ENCODE data around the gene HSD17B12. TPM values are rescaled to one million over a fixed set of nuclear protein-coding genes. Genes with fewer than 3 reads are reported as not detected.

Gene HSD17B12
- total and polyA plus RNA-seq, 2 of the 8 experiments (the other 6 are each of a cell fraction or from before 2014, with no cell fraction given), result 46.0 to 121 TPM

DNA sequence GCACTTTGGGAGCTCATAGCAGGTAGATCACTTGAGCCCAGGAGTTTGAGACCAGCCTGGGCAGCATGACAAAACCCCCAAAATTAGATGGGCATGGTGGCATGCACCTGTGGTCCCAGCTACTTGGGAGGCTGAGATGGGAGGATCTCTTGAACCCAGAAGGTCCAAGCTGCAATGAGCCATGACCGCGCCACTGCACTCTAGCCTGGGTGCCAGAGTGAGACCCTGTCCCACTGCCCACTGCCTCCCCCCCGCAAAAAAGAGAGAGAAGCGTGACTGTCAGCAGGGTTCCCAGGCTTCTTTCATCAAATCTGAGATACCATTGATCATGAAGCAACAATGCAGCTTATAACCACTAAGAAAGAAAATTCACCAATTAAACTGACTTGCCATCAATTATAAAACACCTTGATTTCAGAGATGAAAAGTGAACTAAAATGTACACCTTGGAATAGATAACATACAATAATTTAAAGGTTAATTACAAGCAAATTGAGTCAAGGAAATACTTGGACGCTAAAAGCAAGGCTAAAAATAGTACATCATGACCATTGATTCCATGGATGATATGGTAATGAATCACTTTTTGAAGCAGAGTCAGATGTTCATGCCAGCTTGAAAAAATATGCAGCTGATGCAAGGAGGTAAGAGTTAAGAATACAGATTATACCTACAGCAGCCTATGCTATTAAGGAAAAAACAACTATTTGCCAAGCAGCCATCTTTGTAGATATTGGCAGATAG lies 109.3 kb downstream of the HSD17B12 start:
- no peak overlapping the region for H2BK5ac ChIP-seq (ENCODE audit: low read depth, low read length)
- no peak overlapping the region for H3K18ac ChIP-seq (ENCODE audit: extremely low read depth, low read length)
- no peak for TF ChIP-seq POLR2A (IDR thresholded peaks at IDR 0.05; ENCODE audit: control extremely low read depth in 1 of 2, low read depth in 2 of 2, low read length in 2 of 2)
- H3K4me1 ChIP-seq (replicated peaks in 1 of 4; ENCODE audit: control insufficient read depth in 3 of 4, insufficient read depth in 4 of 4, low read length in 3 of 4), result no peaks in the 10 kb centered on the region
- H3K9ac ChIP-seq (replicated peaks in 1 of 4; ENCODE audit: extremely low read depth in 1 of 4, low read depth in 3 of 4, low read length in 3 of 4), result no peak overlapping the region
- no peak overlapping the region for H3K4me3 ChIP-seq (ENCODE audit: extremely low read depth in 1 of 4, insufficient read depth in 2 of 4, low read depth in 3 of 4, low read length in 4 of 4)
- DNase-seq (ENCODE audit: low read depth in 1 of 2, low spot score in 2 of 2) (no peak), FAIRE-seq (no peak)
- no peak overlapping the region for H4K91ac ChIP-seq (replicated peaks; ENCODE audit: insufficient read length, low read length)
- no peak overlapping the region for H2BK15ac ChIP-seq (ENCODE audit: low read length)
- H3K23ac ChIP-seq (ENCODE audit: insufficient read length), result no peak overlapping the region
- no peaks in the 10 kb centered on the region for H4K20me1 ChIP-seq (replicated peaks in 1 of 2; ENCODE audit: control insufficient read depth in 1 of 2, insufficient read depth in 2 of 2, low read length in 2 of 2)
- no peak overlapping the region for H2BK12ac ChIP-seq (ENCODE audit: low read depth, low read length)
- no peak overlapping the region for H3K27ac ChIP-seq (ENCODE audit: low read depth, low read length)
- H4K5ac ChIP-seq (ENCODE audit: insufficient read length, low read depth, low read length), result no peak overlapping the region
- H3K4me2 ChIP-seq (ENCODE audit: insufficient read depth in 1 of 2, low read depth in 2 of 2, low read length in 2 of 2), result no peak overlapping the region
- H3K14ac ChIP-seq (ENCODE audit: insufficient read length), result no peak overlapping the region
- ChIA-PET CTCF (ENCODE audit: partially characterized antibody) (interaction anchor here (0.9 to 2.1 kb wide), 3 partner anchors 10 to 36 kb away, joined by 3 to 7 read pairs (median 3); no protein-coding TSS in a partner anchor), POLR2A (ENCODE audit: partially characterized antibody) (interaction anchor here (1.2 kb wide), 1 partner anchor 9 kb away, joined by 3 read pairs; no protein-coding TSS in a partner anchor)
- WGBS, 2 experiments (ENCODE audit: extremely low coverage in 1 of 2, insufficient coverage in 1 of 2, insufficient read length in 1 of 2, insufficient replicate concordance in 2 of 2, low coverage in 1 of 2, low lambda C conversion rate in 2 of 2, missing lambda C conversion rate in 1 of 2), result 86% methylated on average over 5 of the region's 5 CpGs; no CpG with 5 or more reads in 1 of the 2 experiments
- H2AFZ ChIP-seq (ENCODE audit: low read length), result no peak overlapping the region
- no peak overlapping the region for H3K56ac ChIP-seq (replicated peaks; ENCODE audit: insufficient read length, low read depth, low read length)
- H3K23me2 ChIP-seq (ENCODE audit: low read depth, low read length), result no peaks in the 10 kb centered on the region
- H3K4ac ChIP-seq (replicated peaks; ENCODE audit: insufficient read length, low read depth, low read length), result no peak overlapping the region
- H2BK120ac ChIP-seq (replicated peaks; ENCODE audit: low read depth, low read length), result no peak overlapping the region
- H3K36me3 ChIP-seq (ENCODE audit: control insufficient read depth in 2 of 4, insufficient read depth in 4 of 4, low read length in 3 of 4), result no peaks in the 10 kb centered on the region
- H2AK5ac ChIP-seq (ENCODE audit: low read depth, low read length), result no peak overlapping the region
- no peaks in the 10 kb centered on the region for H3K9me3 ChIP-seq (ENCODE audit: insufficient read depth in 2 of 2, low read depth in 1 of 2, low read length in 1 of 2)
- no peaks in the 10 kb centered on the region for H3K27me3 ChIP-seq (replicated peaks in 1 of 4; ENCODE audit: control insufficient read depth in 3 of 4, extremely low read depth in 1 of 4, insufficient read depth in 3 of 4, low read length in 3 of 4)
- no peak overlapping the region for H2BK20ac ChIP-seq (ENCODE audit: low read length)
- no peaks in the 10 kb centered on the region; the same call in 1 of the 2 replicates for H3K79me1 ChIP-seq (ENCODE audit: low read depth, low read length)
- H3K79me2 ChIP-seq (ENCODE audit: control insufficient read depth in 1 of 2, insufficient read depth in 2 of 2, low read length in 2 of 2), result 0 out of 4 replicates have a peak, but pooled peaks cover 0 to 2% of the 10 kb centered on the region in 2 experiments
- H4K8ac ChIP-seq (ENCODE audit: extremely low read depth, insufficient read depth, low read length), result no peak overlapping the region

All from H1 (cell line).